HG02763 (cell line): ENCODE results near the gene ACAA2.
"Not testable (repeated sequence)": the region's sequence is repeated elsewhere in the genome, so short reads cannot be mapped to it uniquely, and the experiment has no call there.

ENCODE experiments used
- ATAC-seq: cut with Tn5 transposase; IDR thresholded peaks from one replicate; pipeline ENCODE4 v1.9.1; 2021; ENCODE audit warnings: mild to moderate bottlenecking, moderate library complexity; ENCODE audit not compliant: unreplicated experiment

Gene ACAA2

DNA sequence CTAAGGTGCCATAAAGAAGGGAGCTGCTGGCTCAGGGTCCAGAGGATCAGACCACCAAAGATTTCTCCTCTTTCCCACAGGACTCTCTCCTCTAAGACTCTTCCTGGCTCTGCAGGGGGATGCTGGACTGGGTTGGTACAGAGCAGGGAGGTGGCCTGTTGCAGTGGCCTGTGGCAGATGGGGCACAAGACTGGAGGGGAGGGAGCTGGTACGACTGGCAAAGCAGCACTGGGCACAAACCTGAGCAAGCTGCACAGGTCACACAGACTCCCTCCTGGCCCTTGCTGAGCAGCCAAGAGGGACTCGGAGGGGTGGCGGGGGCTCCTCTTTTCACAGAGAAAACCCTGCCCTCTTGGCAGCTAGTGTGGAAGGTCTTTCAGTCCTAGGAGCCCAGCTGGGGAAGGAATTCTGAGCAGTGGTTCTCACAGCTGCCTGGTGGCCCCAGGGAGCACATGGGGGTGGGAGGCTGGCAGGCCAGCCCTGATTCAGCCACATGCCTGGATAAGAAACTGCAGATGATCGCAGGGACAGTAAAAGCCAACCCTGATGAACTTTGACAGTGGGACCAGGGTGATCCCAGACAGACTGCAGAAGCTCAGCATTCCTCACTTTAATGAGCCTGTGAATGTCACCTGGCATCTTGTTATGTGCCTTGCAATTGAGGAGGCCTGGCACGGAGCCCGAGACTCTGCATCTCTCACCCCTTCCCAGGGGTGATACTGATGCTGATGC lies 32.5 kb upstream of the ACAA2 start:
- no peak for ATAC-seq

DNA sequence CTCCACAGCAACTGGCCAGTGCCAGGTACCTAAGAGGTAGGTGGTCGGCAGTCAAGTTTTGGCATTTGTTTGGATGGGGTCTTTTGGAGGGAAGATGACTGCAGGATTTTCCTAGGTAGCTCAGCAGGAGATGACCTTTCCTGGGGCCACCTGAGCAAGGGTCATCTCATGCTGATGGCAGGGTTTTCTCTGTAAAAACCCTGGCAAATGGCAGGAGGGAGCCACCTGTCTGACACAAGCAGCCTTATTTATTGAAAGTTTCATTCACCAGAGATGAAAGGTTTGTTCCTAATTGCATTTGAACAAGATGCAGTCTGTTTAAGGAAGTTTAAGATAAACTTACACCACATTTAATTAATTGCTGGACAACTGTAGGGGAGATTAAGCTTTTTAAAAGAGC lies 31.6 kb upstream of the ACAA2 start:
- ATAC-seq = no peak

DNA sequence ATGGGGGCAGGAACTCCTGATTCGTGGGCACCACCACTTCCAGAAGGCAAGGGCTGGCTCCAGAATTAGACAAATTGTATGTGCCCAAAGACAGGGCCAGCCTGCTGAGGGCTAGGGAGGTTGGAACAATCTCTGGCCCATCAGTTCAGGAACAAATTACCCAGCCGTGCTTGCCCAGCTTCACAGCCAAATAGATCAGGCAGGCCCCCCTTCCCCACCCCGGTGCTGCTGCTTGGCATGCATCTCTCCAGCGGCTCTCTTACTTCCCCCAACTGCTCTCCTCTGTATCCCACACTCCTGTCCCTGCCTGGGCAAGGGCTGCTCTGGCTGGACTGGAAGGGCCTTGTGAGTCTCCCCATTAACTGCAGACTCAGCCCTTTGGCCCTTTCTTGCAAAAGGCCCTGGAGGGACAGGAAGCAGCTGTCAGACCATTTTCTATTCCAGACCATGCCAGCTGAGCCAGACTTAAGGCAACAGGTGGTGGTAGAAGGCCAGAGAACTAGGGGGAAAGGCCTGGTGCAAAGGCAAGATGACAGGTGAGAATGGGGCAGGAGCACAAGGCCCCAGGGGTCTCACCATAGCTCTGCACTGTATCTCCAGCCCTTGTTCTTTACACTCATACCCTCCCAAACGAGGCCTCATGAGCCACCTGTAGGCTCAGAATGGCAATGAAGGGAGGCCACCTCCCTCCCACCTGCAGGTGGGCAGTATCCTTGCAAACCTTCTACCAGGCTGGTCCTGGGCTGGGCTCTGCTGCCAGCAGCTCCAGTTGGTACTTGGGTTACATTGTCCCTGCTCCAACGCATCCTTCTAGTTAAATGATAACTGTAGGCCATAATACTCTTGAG lies 30.7 kb upstream of the ACAA2 start:
- ATAC-seq = no peak

DNA sequence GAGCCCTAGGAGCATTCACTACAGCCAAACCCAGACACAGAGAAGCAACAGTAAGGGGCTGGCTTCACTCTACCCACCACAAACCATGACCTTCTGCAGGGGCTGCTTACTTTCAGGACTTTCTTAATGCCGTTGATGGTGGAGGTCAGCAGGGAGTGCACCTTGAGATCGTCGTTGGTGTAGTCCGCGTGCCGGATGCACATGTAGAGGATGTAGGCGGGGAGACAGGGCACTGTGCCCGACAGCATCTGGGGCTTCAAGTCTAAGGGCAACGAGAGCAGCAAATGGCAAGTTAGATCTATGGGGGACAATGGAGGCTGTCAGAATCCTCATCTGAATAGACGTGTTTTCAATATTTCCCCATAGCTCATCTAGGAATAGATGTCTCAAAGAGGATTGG lies 29.8 kb upstream of the ACAA2 start:
- ATAC-seq = no peak

DNA sequence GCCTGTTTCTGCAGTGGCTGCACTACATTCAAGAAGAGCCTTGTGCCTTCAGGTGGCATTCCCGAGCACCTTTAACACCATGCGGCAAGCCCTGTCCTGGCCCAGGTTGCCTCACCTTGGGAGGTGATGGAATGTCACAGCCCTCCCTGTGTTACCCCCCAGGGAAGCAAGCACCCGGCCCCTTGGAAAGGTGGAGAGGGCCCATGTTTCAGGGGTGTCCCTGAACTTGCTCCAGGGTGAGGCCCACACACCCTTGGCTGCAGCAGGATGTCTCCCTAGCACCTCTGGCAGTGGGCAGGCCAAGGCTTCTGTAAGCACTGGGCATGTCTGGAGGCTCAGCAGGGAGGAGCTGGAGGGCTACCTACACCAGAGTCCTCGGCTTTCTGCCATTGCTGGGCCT lies 29.3 kb upstream of the ACAA2 start:
- no peak for ATAC-seq

DNA sequence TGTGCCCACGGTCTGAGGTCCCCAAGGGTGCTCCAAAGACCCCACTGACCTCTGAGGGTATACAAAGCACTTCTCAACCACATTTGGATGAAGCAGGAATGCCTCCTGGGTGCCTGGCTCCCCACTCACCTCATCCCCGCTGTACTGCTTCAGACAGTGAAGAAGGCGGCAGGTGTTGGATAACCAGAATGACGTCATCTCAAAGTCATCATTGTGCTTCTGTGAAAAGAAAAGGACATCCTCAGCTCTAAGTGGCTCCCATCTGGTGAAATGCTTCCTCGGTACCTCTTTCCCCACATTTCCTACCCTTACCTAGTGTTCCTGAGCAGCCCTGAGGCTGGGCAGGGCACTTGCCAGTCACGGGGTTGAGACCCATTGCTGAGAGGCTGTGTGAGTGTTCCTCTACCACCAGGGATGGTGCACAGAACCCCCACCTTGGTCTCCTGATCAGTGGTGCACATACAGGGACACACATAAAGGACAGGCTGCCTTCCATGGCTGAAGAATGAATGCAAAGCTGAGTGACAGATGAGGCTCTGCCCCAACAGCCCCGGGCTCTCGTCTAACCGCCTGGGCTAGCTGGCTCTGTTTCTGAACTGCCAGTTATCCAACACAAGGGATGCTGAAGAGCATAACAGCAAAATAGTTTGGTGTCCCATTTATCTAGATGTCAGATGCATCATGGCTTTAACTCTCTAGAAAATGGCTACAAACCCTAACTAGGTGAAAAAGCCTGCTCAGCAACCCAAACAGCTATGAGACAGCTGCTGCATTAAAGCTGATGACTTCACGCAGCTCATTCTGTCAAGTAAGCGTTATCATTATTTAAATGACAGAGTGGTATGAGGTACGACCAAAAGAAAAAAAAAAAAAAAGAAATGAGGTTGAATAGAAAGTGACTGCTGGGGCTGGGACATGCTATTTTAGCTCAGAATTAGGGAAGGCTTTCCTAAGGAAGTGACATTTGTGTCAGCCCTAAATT lies 28.2 kb upstream of the ACAA2 start:
- ATAC-seq = no peak

DNA sequence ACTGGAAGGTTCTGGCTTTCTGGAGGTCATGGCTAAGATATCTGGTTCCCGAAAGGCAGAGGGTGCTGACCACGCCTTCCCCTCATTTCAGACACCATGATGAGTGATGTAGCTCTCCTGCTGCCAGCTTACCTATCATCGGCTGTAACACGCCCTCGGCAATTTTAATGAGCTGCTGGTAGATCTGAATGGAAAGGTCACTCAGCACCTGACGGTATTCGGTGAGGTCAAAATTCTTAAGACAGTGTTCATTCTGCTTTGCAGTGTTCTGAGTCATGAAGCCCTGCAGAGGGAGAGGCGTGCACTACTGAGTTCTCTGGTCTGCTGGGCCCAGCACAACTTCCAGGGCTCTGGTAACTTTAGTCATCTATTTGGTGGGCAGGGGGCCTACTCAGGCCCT lies 25.7 kb upstream of the ACAA2 start:
- no peak for ATAC-seq

DNA sequence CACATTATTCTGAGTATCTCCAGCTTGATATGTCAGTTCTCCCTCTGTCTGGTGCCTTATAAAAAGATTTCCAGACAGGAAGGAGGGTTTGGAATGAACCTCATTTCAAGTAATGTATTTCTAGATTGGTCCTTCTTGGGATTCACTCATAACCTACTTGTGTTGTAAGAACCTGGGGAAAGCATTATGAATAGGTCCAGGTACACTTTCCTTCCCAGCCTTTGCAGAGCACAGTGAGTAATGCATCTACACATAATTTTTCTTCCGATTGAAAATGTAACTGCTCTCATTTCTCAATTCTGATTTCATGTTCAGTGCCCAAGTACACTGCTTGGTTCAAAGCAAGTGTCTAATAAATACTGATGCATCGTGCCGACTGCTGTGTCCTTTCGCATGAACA lies 25.0 kb upstream of the ACAA2 start:
- no peak for ATAC-seq

DNA sequence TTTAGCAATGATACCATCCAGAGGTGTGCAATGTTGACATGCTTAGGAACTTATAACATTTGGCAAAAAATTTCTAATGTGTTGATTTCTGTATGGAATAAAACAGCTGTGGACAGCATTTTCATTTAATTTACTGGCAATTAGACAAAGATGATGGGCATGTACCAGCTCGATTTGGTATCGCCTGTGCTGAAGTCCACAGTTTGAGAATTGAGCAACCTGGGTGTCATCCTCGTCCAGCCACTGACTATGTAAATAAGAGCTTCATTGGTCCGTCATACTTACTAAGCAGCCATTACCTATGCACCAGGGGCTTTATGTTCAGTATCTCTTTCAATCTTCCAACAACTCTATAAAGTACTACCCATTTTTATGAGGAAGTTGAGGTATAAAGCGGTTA lies 24.6 kb upstream of the ACAA2 start:
- ATAC-seq = no peak

DNA sequence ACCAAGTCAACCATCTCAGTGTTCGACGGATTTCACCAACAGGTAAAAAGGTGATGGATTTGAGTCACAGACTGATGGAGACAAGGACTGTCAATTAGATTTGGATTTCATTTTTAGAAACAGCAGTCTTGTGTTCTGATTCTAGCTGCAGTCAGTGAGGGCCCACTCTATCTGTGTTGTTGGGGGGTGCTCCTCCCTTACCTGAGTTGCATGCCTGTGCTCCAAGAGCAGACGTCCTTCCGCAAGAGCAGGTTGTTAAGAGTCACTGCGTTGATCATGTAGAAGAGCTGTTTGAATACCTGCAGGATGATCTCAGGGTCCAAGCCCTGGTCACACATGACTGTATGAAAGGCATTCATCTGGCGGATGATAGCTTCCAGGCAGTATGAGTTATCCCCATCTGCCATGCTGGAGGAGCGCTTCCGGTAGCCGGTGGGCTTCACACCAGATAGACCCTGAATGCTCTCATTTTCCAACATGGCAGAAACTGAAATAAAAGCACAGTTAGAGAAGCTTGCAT lies 24.0 kb upstream of the ACAA2 start:
- ATAC-seq = not testable (repeated sequence)

DNA sequence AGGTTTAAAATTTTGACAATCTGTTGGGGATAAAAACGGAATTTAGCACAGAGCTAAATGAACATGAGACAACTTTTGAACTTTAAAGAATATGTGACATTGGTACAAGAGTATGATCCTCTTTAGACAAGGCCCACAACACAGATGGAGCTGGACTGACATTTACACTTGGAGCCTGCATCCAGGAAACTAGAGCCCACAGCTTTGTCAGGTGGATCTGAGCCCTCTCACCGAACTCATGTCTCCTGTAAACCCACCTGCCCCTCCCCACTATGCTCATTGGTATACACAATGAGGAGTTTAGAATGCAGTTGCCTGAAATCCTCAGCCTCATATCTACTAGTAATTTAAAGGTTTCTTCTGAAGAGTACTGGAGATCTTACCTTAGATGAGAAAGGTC lies 22.1 kb upstream of the ACAA2 start:
- no peak for ATAC-seq

DNA sequence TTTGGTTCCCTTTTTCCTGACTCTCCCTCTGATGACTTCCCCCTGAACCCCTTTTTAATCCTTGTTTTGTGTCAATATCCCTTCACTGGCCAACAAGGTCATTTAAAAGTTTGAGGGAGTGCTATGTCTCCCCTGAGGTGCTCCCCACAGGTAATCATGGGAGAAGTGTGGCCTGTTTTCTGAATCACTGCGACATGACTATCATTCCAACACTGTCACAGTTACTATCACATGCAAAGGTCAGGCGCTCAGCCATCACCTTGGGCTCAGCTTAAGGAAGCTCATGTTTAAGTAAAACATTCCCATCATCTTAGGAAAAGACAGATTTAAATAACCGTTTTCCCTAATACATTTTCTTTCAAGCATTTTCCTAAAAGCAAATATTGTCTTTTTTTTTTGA lies 20.9 kb upstream of the ACAA2 start:
- no peak for ATAC-seq

DNA sequence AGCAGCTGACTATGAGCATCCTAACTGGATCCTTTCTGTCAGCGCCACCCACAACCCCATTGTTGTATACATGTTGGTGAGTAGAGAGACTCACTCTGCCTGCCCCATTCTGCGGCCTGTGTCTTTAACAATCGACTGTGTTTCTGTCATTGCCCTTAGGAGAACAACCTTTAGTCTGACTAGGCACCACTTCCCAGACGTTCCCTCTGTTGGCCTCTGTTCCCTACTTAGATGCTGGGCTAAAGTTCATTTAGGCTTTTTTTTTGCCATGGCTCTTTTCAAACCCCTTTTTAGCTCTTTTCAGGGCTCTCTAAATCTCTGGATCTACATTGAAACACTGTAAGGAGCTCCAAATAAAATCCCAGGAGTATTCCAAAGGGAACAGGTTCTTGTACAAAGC lies 20.5 kb upstream of the ACAA2 start:
- ATAC-seq = no peak

DNA sequence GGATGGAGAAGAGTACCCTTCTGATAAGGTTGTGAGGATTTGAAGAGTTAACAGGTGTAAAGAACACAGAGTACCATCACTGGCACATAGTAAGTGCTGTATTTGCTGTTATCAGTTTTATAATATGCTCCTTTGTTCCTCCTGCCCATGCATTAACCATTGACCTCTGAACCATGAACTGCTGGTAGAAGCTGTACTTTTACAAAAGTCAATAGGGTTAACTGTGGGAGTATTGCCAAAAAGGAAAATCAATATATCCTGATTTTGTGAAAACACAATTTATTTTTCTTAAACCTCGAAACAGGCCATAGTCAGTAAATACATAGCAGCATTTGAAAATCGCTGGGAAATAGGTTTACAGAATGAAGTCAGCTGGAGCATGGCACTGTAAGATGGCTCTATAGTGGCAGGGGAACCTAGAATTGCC lies 18.9 kb upstream of the ACAA2 start:
- ATAC-seq = no peak

DNA sequence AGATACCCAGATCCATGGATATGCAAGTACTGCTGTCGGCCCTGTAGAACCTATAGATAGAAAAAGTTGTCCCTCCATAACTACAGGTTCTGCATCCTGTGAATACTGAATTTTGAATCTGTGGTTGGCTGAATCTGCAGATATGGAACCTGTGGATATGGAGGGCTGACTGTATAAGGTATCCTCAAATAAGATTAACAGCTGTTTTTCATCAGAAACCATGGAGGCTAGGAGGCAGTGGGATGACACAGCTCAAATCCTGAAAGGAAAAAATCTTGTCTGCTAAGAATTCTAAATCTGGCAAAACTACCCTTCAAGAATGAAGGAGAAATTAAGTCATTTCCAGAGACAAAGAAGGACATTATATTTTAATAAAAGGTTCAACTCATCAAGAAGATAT lies 14.7 kb upstream of the ACAA2 start:
- no peak for ATAC-seq

DNA sequence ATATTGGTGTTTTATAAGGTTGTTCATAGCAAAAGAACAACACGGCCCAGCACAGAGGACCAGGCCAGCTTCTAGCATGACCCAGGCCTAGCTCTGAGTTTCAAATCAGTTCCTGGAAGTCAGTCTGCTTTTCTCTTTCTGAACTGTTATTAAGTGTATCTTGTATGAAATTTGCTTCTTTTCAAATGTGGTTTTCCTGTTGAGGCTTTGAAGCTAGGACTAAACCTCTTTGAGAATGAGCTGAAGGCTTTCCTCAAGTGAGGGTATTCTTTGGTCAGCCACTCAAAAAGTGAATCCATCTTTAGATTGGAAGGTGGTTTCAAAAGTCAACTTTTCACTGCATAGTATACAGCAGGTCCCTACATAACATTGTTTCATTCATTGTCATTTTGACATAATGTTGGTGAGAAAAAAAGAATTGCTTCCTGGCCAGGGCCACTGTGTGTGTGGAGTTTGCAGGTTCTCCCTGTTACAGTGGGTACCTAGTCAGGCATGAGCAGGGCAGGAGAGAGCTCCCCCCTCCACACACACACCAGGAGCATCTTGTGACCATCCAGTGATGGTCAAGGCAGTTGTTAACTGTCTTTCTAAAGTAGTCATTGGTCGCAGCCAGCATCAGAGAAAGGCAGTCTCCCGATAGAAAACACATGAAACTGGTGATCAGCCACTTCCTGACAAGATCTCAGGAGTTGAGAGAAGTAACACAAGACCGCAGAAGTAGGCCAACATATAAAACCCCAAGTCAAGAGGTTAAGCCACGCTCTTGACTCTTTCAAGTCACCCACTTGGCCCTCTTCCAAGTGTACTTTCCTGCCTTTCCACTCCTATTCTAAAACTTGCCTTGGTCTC lies 6.7 kb upstream of the ACAA2 start:
- no peak for ATAC-seq

DNA sequence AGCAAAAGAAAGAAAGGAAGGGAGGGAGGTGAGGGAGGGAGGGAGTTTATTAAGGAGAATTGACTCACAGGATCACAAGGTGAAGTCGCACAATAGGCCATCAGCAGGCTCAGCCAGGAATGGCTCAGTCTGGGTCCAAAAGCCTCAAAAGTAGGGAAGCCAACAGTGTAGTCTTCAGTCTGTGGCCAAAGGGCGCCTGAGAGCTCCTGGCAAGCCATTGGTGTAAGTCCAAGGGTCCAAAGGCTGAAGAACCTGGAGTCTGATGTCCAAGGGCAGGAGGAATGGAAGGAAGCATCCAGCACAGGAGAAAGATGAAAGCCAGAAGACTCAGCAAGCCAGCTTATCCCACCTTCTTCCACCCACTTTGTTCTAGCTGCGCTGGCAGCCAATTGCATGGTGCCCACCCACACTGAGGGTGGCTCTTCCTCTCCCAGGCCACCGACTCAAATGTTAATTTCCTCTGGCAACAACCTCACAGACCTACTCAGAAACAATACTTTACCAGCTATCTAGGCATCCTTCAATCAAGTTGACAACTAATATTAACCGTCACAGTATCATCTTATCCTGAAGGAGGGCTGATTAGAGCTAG lies 5.8 kb upstream of the ACAA2 start:
- no peak for ATAC-seq

DNA sequence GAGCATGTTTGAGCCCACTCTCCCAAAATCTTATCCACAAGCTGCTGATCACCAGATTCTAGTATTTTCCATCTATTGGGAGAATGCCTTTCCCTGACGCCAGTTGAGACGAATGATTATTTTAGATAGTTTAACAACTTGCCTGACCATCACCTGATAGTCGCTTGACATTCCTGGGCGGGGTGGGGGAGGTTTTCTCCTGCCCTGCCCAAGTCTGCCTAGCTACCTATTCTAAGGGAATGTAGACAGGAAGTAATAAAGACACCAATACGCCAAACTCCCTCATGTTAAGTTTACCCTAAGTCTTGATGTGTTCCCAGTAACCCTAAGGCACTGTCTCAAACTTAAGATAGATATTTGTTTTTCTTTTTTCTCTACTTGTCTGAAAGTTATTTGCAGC lies 4.6 kb upstream of the ACAA2 start:
- ATAC-seq = no peak

DNA sequence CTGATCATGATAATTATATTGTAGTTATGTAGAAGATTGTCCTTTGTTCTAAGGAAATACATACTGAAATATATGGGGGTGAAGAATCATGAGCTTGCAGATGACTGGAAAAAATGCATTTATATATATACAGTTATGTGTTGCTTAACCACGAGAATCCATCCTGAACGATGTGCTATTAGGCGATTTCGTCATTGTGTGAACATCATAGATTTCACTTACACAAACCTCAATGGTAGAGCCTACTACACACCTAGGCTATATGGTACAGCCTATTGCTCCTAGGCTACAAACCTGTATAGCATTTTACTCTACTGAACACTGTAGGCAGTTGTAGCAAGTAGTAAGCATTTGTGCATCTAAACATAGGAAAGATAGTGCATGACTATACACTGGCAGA lies 2.6 kb upstream of the ACAA2 start:
- ATAC-seq = no peak

DNA sequence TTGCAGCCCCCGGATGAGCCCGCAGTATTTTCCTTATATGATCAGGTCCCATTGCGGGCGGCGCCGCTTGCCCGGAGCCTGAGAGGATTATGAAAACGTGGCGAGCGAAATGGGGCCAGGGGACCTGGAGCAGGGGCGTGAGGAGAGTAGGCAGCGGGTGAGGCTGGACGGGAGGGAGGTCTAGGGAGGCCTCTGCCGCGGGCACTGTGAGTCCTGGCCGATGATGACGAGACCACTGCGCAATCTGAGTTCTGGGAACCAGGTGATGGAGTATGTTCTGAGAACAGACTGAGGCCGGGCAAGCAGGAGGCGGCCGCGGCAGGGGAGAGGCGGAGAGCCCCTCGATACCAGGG lies 790 bp upstream of the ACAA2 start:
- peak; percentile 10 for ATAC-seq
